ENCODE data around the gene SCO2. TPM values are rescaled to one million over a fixed set of nuclear protein-coding genes. Genes with fewer than 3 reads are reported as not detected.

The SCO2 gene
- total RNA-seq, 1 donor from 2014 or later, result 1.9 TPM

DNA sequence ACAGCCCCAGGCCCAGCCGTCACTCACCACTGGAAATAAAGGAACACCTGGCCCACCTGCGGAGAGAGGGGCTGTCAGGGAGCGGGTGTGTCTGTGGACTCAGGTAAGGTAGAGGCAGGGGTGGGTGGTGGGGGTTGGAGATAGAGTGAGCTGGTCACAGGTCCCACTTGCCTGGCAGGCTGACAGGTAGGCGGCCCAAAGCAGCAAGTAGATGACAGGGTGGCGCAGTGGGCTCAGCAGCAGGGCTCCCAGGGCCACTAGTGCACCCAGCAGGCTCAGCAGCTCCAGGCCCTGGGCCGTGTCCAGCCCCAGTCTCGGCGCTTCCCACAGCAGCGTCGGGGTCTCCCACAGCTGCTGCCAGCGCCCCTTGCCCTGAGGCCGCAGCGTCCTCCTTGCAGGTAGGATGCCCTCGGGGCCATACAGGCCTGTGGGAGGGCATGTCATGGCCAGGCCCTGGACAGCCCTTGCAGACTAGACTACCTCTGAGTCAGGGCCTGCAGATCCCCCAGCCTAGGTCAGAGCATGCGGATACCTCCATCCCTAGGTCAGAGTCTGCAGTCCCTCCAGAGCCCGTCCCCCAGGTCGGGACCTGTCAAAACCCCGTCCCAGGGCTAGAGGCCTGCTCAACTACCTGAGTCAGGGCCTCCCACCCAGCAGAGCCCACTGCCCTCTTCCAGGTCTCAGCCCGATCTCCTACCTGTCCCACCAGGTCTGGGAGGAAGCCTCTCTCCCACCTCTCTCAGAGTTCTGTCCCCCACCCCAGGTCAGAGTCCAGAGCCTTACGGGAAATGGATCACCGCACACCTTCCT, 18.6 kb downstream of the SCO2 start:
- peak; percentile 31 for ATAC-seq
- intact Hi-C loops (cut with DNase I), result loop anchor here (10.0 kb wide), 1 partner anchor 262 kb away; the partner anchor contains the start of gene TUBGCP6
- DNase-seq (ENCODE audit: low spot score), result no peak

GRCh38 chr22:50505776-50506610, 19.4 kb downstream of the SCO2 start:
- ATAC-seq (no peak), DNase-seq (ENCODE audit: low spot score) (no peak)
- intact Hi-C loops (cut with DNase I), result loop anchor here (10.0 kb wide), 1 partner anchor 261 kb away; the partner anchor contains the start of gene TUBGCP6

- ATAC-seq (no peak), DNase-seq (ENCODE audit: low spot score) (no peak)
- intact Hi-C loops (cut with DNase I), result loop anchor here (10.0 kb wide), 1 partner anchor 261 kb away; the partner anchor contains the start of gene TUBGCP6
Observed at GRCh38 chr22:50505276-50505775, 20.1 kb downstream of the SCO2 start.

- no peak for DNase-seq (ENCODE audit: low spot score)
- intact Hi-C loops (cut with DNase I), result loop anchor here (10.0 kb wide), 1 partner anchor 260 kb away; the partner anchor contains the start of gene TUBGCP6
- ATAC-seq, result no peak
Observed at GRCh38 chr22:50504369-50505211, 20.8 kb downstream of the SCO2 start.

DNA sequence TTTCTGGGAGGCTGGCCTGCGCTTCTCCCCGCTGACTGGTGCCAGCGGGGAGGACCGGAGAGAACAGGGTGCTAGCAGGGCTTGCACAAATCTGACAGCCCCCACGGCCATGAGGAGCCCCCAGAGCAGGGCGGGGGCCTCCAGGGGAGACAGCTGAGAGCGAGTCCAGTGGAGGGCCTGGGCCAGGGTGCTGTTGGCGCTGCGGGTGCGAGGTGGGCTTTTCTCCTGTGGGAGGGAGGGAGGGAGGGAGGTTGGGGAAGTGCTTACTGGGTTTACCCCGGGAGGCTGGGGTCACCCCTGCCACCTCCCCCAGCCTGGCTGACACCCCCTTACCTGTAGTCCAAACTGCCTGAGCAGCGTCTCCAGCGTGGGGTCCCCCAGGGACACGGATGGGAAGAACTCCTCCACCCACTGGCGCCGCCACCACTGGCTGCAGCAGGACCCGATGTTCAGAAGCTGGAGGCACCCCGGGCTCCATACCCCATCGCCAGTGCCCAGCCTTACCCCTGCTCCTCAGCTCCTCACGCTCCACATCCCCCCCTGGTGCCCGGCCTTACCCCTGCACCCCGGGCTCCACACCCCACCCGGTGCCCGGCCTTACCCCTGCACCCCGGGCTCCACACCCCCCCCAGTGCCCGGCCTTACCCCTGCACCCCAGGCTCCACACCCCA, 21.8 kb downstream of the SCO2 start:
- no peak for DNase-seq (ENCODE audit: low spot score)
- intact Hi-C loops (cut with DNase I), result loop anchor here (10.0 kb wide), 1 partner anchor 259 kb away; the partner anchor contains the start of gene TUBGCP6
- no peak for ATAC-seq

- DNase-seq (ENCODE audit: low spot score), result no peak
- intact Hi-C loops (cut with DNase I), result loop anchor here (10.0 kb wide), 1 partner anchor 258 kb away; the partner anchor contains the start of gene TUBGCP6
- no peak for ATAC-seq
Observed at GRCh38 chr22:50502628-50503474, 22.5 kb downstream of the SCO2 start.

GRCh38 chr22:50502096-50502495, 23.3 kb downstream of the SCO2 start:
- intact Hi-C loops (cut with DNase I), result loop anchor here (10.0 kb wide), 1 partner anchor 257 kb away; the partner anchor contains the start of gene TUBGCP6
- ATAC-seq (no peak), DNase-seq (ENCODE audit: low spot score) (no peak)

DNA sequence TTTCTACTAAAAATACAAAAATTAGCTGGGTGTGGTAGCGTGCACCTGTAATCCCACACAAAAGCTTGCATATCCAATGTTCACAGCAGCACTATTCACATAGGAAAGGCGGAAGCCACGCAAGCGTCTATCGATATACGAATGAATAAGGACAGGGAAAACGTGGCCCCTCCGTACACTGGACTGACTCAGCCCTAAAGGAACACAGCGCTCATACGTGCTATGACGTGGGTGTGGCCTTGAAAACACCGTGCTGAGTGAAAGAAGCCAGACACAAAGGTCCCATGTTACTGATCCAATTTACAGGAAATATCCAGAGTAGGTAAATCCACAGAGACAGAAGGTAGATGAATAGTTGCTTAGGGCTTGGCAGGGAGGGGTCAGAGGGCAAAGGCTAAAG, 24.9 kb downstream of the SCO2 start:
- no peak for DNase-seq (ENCODE audit: low spot score)
- ATAC-seq, result no peak
- intact Hi-C loops (cut with DNase I), result loop anchor here (10.0 kb wide), 1 partner anchor 256 kb away; the partner anchor contains the start of gene TUBGCP6

DNA sequence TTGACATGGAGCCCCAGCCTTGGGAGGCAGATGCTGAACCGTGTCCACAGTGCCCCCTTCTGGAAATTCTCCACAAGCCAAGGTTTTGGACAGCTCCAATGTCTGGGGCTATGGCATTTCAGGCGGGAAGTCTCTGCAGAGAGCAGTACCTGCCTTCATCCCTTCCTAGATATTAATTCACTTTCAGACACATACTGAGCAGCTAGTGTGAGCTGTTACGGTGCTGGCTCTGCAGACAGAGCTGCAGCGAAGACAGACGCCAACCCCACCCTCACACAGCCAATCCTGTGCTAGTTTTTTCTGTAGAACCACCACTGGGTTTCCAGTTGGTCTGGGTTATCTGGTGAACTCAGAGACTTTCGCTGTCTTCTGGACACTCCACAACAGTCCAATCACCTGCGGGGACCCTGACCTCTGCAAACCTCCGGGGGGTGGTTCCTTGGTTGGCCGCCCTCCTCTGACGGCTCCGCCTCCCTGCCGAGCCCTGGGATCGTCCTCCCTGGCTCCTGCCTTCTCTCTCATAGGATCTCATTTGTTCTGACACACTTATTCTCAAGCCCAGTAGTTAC, 27.0 kb downstream of the SCO2 start:
- no peak for DNase-seq (ENCODE audit: low spot score)
- peak; percentile 79 for ATAC-seq
- intact Hi-C loops (cut with DNase I), result no loop called here

DNA sequence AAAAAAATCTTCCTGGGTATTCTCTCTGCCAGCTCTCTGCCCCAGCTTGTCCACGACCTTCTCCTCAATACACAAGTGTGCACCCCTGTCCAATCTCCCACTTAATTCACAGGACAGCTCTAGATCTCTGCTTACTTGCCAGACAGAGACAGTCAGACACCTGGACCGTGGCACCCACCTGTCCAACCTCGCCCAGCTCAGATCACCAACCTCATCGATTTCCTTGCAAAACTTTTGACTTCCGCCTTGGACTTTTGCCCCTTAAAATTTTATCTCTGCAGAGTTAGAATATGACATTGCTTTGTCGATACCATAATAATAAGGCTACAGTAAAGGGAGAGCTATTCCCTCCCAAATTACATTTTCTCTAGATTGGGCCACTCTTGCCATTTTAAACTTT, 28.3 kb downstream of the SCO2 start:
- intact Hi-C loops (cut with DNase I), result no loop called here
- no peak for ATAC-seq
- DNase-seq (ENCODE audit: low spot score), result no peak

GRCh38 chr22:50490531-50491308, 34.7 kb downstream of the SCO2 start:
- intact Hi-C loops (cut with DNase I), result no loop called here
- DNase-seq (ENCODE audit: low spot score), result no peak
- ATAC-seq, result peak; percentile 38

DNA sequence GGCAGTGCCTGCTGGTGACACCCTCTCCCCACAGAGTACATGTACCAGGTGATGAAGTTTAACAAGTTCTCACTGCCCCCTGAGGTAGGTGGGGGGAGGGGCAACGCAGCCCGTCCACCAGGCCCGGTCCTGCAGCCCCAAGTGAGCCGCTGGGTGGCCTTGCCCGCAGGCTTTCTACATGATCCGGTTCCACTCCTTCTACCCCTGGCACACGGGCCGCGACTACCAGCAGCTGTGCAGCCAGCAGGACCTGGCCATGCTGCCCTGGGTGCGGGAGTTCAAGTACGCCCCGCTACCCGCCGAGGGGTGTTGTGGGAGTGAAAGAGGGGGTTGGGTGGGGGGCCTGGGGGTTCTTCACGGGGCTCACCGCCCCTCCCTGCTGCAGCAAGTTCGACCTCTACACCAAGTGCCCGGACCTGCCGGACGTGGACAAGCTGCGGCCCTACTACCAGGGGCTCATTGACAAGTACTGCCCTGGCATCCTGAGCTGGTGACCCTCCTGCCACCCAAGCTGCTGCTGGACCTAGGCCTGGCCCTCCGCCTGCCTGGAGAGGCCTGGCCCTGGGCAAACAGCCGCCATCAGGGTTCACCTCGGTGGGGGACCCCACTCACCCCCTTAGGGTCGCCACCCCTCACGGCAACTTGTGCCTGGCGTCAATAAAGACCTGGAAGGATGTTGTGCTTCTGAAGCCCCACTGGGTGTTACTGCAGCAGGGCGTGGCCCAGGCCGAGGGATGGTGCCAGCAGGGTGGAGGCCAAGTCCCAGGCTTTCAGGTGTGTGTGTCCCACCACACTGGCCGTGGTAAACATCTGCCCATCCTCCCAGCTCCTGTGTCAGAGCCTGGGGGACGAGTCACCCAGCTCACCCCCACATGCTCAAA, 35.8 kb downstream of the SCO2 start:
- ATAC-seq, result no peak
- DNase-seq (ENCODE audit: low spot score), result no peak
- intact Hi-C loops (cut with DNase I), result no loop called here

DNA sequence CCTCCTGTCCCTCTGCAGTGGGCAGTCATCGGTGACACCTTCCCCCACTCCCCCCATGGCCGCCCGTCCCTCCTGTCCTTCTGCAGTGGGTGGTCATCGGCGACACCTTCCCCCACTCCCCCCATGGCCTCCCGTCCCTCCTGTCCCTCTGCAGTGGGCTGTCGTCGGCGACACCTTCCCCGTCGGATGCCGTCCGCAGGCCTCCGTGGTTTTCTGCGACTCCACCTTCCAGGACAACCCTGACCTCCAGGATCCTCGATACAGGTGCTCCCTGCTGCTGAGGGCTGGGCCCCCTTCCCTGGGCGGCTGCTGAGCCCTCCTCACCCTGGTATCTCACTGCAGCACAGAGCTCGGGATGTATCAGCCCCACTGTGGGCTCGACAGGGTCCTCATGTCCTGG, 36.5 kb downstream of the SCO2 start:
- no peak for ATAC-seq
- intact Hi-C loops (cut with DNase I), result no loop called here

GRCh38 chr22:50488006-50488677, 37.3 kb downstream of the SCO2 start:
- DNase-seq (ENCODE audit: low spot score) (no peak), ATAC-seq (no peak)

More for the DNA sequence above, 36.5 kb downstream of the SCO2 start:
- no peak for DNase-seq (ENCODE audit: low spot score)

More at GRCh38 chr22:50488006-50488677, 37.3 kb downstream of the SCO2 start:
- intact Hi-C loops (cut with DNase I), result no loop called here
